Measurements from ENCODE around the gene SLC41A3.

DNA sequence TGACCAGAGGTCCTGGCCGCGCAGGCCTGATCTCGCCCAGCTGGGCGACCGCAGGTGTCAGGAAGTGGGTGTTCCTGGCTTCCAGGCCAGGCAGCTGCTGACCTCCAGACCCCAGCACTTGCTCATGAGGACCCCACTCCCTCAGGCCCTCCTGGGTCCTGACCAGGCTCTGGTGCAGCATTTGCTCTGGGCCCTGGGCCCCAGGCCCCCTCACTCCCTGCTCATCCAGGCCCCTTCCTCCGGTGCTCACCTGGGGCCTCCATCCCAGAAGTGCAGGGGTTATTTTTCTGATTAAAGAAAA is 122.7 kb downstream of the SLC41A3 start:
- TF ChIP-seq POLR2A (IDR thresholded peaks at IDR 0.05; ENCODE audit: low read length) = no peak
- no peak for TF ChIP-seq GATA1 (IDR thresholded peaks at IDR 0.05; ENCODE audit: low read depth, low read length)

All from erythroblast (primary cell).